GM21360 (cell line): Measurements from ENCODE around the gene PARD3B.

Source experiments
- ATAC-seq: cut with Tn5 transposase; IDR thresholded peaks from one replicate; pipeline ENCODE4 v1.9.1; 2021; ENCODE audit warnings: mild to moderate bottlenecking, moderate library complexity; ENCODE audit not compliant: unreplicated experiment

The PARD3B gene

DNA sequence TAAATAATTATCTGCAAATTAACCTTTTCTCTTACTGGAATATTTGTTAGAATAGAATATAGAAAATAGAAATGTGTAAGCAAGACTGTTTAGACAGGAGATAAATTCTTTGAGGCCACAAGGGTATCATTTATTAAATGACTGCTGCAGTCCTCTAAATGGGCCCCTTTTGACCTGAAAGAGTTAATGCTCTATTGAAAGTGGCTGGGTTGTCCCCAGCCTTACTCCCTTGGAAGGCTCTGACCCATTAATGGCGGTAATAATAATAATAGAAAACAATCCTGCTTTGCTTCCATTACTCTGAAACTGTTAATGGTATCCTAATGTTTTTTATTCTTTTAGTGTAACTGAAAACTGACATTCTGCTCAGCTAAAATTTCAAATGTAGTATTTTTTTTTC lies 739.1 kb downstream of the PARD3B start:
- no peak for ATAC-seq

GRCh38 chr2:205287316-205287715 lies 742.0 kb downstream of the PARD3B start:
- no peak for ATAC-seq

DNA sequence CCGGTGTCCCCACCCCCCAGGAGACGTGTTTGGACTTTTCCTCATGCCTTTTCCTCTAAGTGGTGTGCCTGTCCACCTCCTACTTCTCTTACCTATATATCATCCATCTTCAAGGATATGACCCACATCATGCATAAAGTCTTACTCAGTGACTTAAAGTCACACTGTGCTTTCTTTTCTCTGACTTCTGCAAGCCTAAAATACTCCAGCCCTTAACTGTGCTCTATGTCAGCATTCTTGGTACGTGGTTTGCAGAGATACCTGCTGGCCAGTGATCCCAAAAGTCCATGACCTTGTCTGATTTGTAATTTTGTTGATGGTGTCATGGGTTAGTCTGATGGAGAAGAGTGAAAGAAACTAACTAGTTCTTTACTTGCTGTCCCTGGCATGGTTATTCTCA lies 743.4 kb downstream of the PARD3B start:
- no peak for ATAC-seq

- no peak for ATAC-seq
Measured at GRCh38 chr2:205290299-205290698, 745.0 kb downstream of the PARD3B start.

DNA sequence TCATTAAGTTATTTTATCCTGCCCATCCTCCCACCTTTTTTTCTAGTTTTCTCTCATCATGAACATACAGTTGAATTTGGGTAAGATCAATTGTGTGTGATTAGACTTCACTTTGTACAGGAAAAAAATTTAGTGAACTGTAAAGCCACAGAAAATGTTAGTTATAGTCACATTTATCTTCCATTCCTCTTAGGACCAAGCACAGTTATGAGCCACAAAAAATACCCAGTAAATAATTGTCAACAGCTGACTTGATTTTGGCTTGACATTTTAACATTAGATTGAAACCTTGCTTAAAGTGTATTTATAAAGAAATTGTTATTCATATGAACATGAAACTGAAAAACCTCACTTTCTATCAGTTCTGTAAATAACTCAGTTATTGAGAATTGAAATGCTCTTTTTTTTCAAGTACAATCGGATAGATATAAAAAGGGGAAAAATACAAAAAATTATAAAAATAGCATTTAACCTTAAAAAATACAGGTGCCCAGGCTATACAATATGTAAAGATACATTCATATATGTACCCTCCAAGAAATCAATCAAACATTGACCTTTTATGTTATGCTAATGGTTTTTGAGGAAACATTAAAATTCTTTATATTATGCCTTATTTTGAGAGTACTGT lies 747.5 kb downstream of the PARD3B start:
- ATAC-seq: no peak

GRCh38 chr2:205293559-205293958 lies 748.3 kb downstream of the PARD3B start:
- no peak for ATAC-seq

- ATAC-seq: no peak
Measured at GRCh38 chr2:205296959-205297358, 751.7 kb downstream of the PARD3B start.

GRCh38 chr2:205297368-205297767 lies 752.1 kb downstream of the PARD3B start:
- ATAC-seq: no peak

- no peak for ATAC-seq
Measured at GRCh38 chr2:205297846-205298245, 752.6 kb downstream of the PARD3B start.

DNA sequence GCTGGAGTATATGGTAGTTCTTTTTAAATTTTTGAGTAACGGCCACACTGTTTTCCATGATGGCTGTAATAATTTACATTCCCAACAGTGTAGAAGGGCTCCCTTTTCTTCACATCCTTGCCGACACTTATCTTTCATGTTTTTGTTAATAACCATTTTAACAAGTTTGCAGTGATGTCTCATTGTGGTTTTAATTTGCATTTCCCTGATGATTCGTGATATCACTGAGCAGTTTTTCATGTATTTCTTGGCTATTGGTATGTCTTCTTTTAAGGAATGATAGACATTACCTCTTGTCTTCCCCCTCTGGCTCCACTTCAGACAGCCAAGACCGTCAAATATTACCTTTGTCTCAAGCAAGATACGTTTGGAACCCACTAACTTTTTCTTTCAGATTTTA lies 765.9 kb downstream of the PARD3B start:
- ATAC-seq: no peak

DNA sequence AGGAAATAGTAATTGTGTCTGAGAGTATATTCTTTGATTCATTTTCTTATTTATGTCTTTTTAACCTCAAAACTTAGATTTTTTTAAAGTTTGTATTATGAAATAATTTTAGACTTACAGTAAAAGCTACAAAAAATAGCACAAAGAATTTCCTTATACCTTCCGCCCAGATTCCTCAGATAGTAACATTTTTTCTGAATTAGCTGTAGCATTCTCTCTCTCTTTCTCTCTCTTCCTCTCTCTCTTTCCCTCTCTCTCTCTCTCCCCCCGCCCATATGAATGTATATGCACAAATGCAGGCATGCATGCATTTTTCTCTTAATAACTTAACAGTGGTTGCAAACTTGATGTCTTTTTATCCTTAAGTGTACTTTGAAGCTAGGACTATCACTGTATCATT lies 776.0 kb downstream of the PARD3B start:
- ATAC-seq: no peak

DNA sequence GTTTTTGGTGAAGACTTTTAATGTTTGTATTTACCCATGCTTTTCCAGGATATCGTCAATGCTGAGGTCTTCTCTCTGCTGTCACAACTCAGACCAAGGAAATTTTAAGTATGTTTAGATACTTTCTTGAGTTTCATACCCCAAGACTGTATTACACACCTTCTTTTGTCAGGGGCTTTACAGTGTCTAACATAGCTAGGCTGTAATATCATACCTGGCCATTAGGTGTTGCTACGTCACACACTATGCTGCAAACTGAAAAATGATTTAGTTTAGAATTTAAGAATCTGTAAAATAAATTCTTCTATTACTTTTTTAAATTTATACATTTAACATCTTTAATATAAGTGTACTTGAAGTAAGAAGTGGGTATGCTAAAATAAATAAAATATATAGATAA lies 778.7 kb downstream of the PARD3B start:
- peak; percentile 51 for ATAC-seq

GRCh38 chr2:205324355-205324754 lies 779.1 kb downstream of the PARD3B start:
- ATAC-seq: no peak

DNA sequence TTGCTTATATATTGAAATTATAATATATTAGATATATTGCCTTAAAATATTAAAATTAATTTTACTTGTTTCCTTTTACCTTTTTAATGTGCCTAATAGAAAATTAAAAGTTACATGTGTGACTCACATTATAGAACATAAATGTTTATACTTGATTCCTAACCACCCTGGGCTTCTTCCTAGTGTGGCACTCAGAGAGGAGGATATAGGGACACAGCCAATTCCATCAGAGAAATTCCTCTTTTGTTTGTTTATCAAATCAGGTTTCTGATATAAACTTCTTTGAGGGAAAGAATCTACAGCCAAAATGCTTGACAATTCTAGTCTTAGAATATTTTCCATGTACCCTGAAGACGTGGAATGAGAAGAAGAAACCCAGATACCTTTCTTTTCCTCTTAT lies 788.1 kb downstream of the PARD3B start:
- ATAC-seq: no peak

DNA sequence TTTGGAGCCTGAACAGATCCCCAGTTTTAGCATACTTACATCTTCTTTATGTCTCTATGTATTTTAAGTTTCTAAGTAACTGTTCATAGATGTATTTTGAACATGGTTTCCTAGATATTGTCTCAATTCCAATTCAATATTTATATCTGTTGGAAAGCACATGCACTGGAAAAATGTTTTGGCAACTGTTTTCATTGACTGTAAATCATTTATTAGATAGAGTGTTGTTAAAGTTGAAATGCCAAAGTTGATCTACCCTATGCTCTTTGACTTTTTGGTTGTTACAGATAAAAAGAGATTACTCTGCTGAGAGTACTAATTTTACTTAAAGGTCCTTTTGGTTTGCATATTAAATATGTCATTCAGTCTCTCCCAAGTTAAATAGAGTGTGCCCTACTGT lies 792.0 kb downstream of the PARD3B start:
- ATAC-seq: no peak

- ATAC-seq: no peak
Measured at GRCh38 chr2:205338156-205338555, 792.9 kb downstream of the PARD3B start.

DNA sequence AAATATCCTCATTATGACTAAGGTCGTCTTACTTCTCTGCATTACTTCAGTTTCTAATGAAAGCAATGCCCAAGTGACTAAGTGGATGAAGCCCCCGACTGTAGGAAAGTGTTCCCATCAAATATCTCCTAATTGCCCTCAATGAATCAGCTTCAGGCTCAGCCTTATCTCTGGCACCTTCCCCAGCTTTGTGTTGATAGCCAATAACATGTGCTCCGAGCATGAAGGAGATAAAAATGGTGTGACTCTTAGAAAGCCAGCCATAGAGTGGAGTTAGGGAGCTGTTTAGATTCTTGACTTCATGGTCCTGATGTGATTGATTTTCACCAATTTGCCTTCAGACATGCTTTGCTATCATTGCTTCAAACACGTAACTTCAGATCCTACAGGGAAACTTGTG lies 797.8 kb downstream of the PARD3B start:
- ATAC-seq: no peak

GRCh38 chr2:205346649-205347048 lies 801.4 kb downstream of the PARD3B start:
- ATAC-seq: no peak

- no peak for ATAC-seq
Measured at GRCh38 chr2:205347899-205348298, 802.6 kb downstream of the PARD3B start.

DNA sequence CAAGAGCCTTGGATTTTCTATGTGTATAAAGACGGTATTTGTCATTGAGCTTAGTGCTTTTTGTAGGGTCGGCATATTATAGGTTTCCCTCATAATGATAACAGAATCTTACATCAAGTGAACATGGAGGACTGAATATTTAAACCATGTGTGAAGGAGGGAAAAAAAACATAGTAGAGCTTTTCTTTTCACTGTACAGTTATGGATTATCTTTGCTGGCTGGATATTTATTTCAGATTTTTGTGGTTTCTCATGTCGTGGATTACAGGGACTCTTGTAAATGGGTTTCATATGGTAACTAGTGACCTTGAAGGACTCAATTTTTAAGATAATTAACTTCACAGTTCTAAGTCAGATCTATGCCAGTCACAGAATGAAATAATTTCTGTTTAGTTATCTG lies 806.8 kb downstream of the PARD3B start:
- ATAC-seq: no peak

GRCh38 chr2:205352593-205352992 lies 807.3 kb downstream of the PARD3B start:
- ATAC-seq: no peak

DNA sequence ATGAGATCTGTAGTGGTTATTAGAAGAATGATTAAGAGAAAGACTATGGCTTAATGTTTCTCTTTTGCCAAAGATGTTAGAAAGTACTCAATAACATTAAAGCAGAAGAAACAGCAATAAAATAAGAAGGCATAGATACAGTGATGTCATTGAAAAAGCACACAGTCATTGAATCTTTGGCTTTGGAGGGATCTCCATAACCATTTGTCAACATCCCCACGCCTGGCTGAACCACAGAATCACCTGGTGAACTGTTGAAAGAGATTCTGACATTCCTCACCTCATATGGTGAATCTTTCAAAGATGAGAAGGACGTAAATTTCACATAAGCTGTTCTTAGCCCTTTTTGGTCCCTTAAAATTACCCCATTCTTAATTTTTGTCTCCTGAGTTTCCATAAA lies 812.5 kb downstream of the PARD3B start:
- no peak for ATAC-seq

DNA sequence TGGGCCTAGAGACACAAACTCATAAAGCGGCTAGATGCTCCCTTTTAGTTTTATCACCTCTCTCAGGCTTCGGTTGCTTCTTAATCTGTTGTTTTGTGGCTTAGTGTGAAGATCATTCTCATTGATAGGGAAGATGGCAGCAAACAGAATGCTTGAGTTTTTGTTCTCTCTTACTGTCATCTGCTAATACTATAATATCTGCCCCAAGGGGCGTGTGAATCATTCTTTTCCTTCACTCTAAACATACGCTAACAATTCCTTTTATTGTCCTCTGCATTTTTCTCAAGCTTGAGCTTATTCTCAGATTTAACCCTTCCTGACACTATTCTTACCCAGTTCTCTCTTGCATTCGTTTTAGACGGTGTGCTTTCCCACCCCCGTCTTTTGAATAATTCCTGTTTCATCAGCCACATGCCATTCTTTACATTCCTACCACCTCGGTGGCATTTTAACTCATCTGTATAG lies 813.1 kb downstream of the PARD3B start:
- ATAC-seq: no peak
